DOHH2 (cell line): ENCODE data around the gene GOLM1.

Experiments used
- H3F3A ChIP-seq: fragments of 200-600 bp; sonication (generic), shearing (Covaris generic); 2 replicates; pipeline ENCODE4 v1.6.0; 2016; ENCODE audit warnings: antibody characterized with exemption, mild to moderate bottlenecking; ENCODE audit not compliant: control insufficient read depth, insufficient read depth
- H3K27ac ChIP-seq: fragments of 200-600 bp; sonication (generic); 2 replicates; pipeline ENCODE4 v1.5.1; 2014; ENCODE audit warnings: low read depth, mild to moderate bottlenecking, low read length, moderate library complexity
- H3K27me3 ChIP-seq: fragments of 200-600 bp; sonication (generic); 2 replicates; pipeline ENCODE4 v1.6.1; 2014; ENCODE audit warnings: mild to moderate bottlenecking, low read length, mixed read lengths; ENCODE audit not compliant: control insufficient read depth
- H3K36me3 ChIP-seq: fragments of 200-600 bp; sonication (generic); 2 replicates; pipeline ENCODE4 v1.6.1; 2014; ENCODE audit warnings: mild to moderate bottlenecking, low read length, moderate library complexity, mixed read lengths; ENCODE audit not compliant: control insufficient read depth
- H3K4me1 ChIP-seq: fragments of 200-600 bp; sonication (generic); 2 replicates; pipeline ENCODE4 v1.6.1; 2014; ENCODE audit warnings: mild to moderate bottlenecking, low read length, mixed read lengths; ENCODE audit not compliant: control insufficient read depth
- H3K4me2 ChIP-seq: fragments of 200-600 bp; sonication (generic); 2 replicates; pipeline ENCODE4 v1.6.0; 2014; ENCODE audit warnings: mild to moderate bottlenecking, low read length, moderate library complexity
- H3K4me3 ChIP-seq: fragments of 200-600 bp; sonication (generic); 2 replicates; pipeline ENCODE4 v1.5.1; 2014; ENCODE audit warnings: mild to moderate bottlenecking, low read length, mixed read lengths
- H3K79me2 ChIP-seq: fragments of 200-600 bp; sonication (generic); 2 replicates; pipeline ENCODE4 v1.6.1; 2014; ENCODE audit warnings: mild to moderate bottlenecking, low read length, mixed read lengths; ENCODE audit not compliant: control insufficient read depth
- H3K9me2 ChIP-seq: fragments of 200-600 bp; sonication (generic); replicated peaks from 2 replicates; pipeline ENCODE4 v1.6.1; 2014; ENCODE audit warnings: mild to moderate bottlenecking, low read length, mixed read lengths; ENCODE audit not compliant: control insufficient read depth
- H3K9me3 ChIP-seq: fragments of 200-600 bp; sonication (generic); 2 replicates; pipeline ENCODE4 v1.6.1; 2014; ENCODE audit warnings: antibody characterized with exemption, low read length, mixed read lengths; ENCODE audit not compliant: control insufficient read depth, insufficient read depth
- H4K20me1 ChIP-seq: fragments of 200-600 bp; sonication (generic); 2 replicates; pipeline ENCODE4 v1.6.0; 2014; ENCODE audit warnings: low read depth, mild to moderate bottlenecking, antibody characterized with exemption, low read length, moderate library complexity; ENCODE audit not compliant: control insufficient read depth, insufficient read depth
- EZH2phosphoT487 ChIP-seq: fragments of 200-600 bp; sonication (generic); IDR thresholded peaks from 2 replicates; pipeline ENCODE4 v1.6.1; 2017; ENCODE audit warnings: borderline replicate concordance, mild to moderate bottlenecking, antibody characterized with exemption, low read length, moderate library complexity, mixed read lengths
- TF ChIP-seq, protein P1 (sequence below): fragments of 200-600 bp; sonication (generic); IDR thresholded peaks from one replicate; pipeline ENCODE4 v1.5.1; 2014; ENCODE audit warnings: antibody characterized with exemption, mild to moderate bottlenecking, low read depth, low read length; ENCODE audit not compliant: poor library complexity, severe bottlenecking

GOLM1 gene

GRCh38 chr9:86034863-86035734, 64.3 kb downstream of the GOLM1 start:
- no peaks in the 10 kb centered on the region for H3K79me2 ChIP-seq
- H3K4me1 ChIP-seq = no peaks in the 10 kb centered on the region
- H3K27ac ChIP-seq = no peak overlapping the region
- no peaks in the 10 kb centered on the region for H3K9me3 ChIP-seq
- H3K9me2 ChIP-seq = no peaks in the 10 kb centered on the region
- no peaks in the 10 kb centered on the region for H3K36me3 ChIP-seq
- no peak overlapping the region for H3K4me3 ChIP-seq
- H4K20me1 ChIP-seq = no peaks in the 10 kb centered on the region
- H3F3A ChIP-seq = no peaks in the 10 kb centered on the region
- no peak overlapping the region for H3K4me2 ChIP-seq
- TF ChIP-seq, protein P1, sequence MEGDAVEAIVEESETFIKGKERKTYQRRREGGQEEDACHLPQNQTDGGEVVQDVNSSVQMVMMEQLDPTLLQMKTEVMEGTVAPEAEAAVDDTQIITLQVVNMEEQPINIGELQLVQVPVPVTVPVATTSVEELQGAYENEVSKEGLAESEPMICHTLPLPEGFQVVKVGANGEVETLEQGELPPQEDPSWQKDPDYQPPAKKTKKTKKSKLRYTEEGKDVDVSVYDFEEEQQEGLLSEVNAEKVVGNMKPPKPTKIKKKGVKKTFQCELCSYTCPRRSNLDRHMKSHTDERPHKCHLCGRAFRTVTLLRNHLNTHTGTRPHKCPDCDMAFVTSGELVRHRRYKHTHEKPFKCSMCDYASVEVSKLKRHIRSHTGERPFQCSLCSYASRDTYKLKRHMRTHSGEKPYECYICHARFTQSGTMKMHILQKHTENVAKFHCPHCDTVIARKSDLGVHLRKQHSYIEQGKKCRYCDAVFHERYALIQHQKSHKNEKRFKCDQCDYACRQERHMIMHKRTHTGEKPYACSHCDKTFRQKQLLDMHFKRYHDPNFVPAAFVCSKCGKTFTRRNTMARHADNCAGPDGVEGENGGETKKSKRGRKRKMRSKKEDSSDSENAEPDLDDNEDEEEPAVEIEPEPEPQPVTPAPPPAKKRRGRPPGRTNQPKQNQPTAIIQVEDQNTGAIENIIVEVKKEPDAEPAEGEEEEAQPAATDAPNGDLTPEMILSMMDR = peak; percentile 55
- no peak for TF ChIP-seq EZH2phosphoT487
- H3K27me3 ChIP-seq = no peaks in the 10 kb centered on the region

GRCh38 chr9:86027767-86028166, 71.6 kb downstream of the GOLM1 start:
- H3K36me3 ChIP-seq = 0 out of 2 replicates have a peak, but pooled peaks cover 1% of the 10 kb centered on the region

DNA sequence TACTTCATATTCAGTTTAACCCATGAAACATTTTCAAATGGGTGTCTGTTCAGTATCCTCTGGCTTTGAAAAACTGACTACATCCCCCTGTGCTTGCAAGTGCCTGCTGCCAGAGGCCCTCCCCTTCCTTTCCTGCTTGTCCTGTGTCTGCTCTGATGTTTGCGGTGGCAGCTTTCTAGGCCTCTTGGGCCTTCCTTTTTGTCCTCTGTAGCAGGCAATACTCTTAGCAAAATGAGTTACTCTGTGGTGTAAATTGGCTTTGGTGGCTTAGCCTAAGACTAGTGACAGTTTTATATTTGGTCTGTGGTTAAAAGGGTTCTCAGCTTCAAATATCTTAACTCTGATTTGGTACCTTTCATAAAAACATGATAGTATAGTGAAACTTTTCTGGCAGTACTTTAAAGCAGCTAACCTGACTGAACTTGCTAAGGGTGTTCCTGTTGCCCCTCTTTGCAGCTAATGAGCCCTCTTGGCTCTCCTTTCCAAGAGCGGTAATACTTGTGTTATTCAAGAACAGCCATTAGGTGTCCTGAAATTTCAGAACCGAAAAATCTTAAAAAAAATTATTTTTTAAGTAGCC, 76.6 kb downstream of the GOLM1 start:
- Histone ChIP-seq H3K27ac (no peak overlapping the region), H3K9me3 (no peaks in the 10 kb centered on the region), H3K9me2 (no peaks in the 10 kb centered on the region), H3K4me3 (no peak overlapping the region), H3K36me3 (peaks cover 25% of the 10 kb centered on the region), H3K4me1 (no peaks in the 10 kb centered on the region), H3K27me3 (no peaks in the 10 kb centered on the region), H3K4me2 (no peak overlapping the region), H3K79me2 (no peaks in the 10 kb centered on the region), H4K20me1 (no peaks in the 10 kb centered on the region), H3F3A (no peaks in the 10 kb centered on the region)
- TF ChIP-seq, protein P1 = no peak
- TF ChIP-seq EZH2phosphoT487 = no peak

More at GRCh38 chr9:86027767-86028166, 71.6 kb downstream of the GOLM1 start:
- Histone ChIP-seq H3K79me2 (no peaks in the 10 kb centered on the region), H3K27ac (no peak overlapping the region), H3K4me3 (no peak overlapping the region), H3K27me3 (no peaks in the 10 kb centered on the region), H3K4me1 (no peaks in the 10 kb centered on the region), H3F3A (no peaks in the 10 kb centered on the region), H3K4me2 (no peak overlapping the region), H3K9me3 (no peaks in the 10 kb centered on the region), H3K9me2 (no peaks in the 10 kb centered on the region), H4K20me1 (no peaks in the 10 kb centered on the region)
- no peak for TF ChIP-seq EZH2phosphoT487
- TF ChIP-seq, protein P1 = no peak
